ENCODE results near the gene KASH5. TPM values are rescaled to one million over a fixed set of nuclear protein-coding genes. Genes with fewer than 3 reads are reported as not detected.

Gene KASH5
- total and polyA plus RNA-seq, 2 of the 13 experiments (the other 11 are each of a cell fraction or from before 2014, with no cell fraction given) = not detected

DNA sequence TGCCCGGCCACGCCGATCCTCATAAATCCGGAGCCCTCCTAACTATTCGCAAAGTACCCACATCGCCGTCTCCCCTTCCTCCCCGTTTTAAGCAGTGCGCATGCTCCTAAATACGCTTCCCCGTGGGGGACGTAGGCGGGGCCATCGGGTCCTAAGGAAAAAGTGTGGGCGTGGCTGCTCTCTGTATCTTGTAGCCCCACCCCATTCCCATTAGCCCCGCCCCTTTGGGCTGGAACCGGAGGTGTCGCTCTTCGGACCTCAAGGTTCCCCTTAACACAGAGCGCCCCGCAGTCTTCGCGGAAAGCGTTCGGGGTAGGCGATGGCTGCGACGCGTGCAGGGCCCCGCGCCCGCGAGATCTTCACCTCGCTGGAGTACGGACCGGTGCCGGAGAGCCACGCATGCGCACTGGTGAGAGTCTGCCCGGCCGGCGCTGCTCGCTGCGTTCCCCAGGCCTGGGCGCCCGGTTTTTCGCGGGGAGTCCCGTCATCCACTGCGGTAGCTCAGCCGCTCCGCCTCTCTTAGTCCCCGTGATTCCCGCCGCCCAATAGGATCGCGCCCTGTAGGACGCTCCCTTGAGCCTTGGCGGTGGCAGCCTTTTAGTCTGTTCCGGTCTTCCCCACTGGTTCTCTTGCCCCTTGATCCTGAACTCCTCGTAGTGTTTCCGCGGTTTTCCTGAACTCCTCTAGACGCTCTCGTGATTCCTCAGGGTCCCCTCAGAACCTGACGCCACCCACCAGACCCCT, 65.1 kb downstream of the KASH5 start, which contains the start of gene ALDH16A1 (continued):
- no peak for TF ChIP-seq FIP1L1 (IDR thresholded peaks at IDR 0.05; ENCODE audit: borderline replicate concordance, insufficient read depth, low read depth, low read length)
- TF ChIP-seq, protein P1, sequence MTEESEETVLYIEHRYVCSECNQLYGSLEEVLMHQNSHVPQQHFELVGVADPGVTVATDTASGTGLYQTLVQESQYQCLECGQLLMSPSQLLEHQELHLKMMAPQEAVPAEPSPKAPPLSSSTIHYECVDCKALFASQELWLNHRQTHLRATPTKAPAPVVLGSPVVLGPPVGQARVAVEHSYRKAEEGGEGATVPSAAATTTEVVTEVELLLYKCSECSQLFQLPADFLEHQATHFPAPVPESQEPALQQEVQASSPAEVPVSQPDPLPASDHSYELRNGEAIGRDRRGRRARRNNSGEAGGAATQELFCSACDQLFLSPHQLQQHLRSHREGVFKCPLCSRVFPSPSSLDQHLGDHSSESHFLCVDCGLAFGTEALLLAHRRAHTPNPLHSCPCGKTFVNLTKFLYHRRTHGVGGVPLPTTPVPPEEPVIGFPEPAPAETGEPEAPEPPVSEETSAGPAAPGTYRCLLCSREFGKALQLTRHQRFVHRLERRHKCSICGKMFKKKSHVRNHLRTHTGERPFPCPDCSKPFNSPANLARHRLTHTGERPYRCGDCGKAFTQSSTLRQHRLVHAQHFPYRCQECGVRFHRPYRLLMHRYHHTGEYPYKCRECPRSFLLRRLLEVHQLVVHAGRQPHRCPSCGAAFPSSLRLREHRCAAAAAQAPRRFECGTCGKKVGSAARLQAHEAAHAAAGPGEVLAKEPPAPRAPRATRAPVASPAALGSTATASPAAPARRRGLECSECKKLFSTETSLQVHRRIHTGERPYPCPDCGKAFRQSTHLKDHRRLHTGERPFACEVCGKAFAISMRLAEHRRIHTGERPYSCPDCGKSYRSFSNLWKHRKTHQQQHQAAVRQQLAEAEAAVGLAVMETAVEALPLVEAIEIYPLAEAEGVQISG (CRISPR knock-in tag; IDR thresholded peaks at IDR 0.05) = no peak; the same call in 1 of the 2 replicates
- no peak for TF ChIP-seq BCL6 (CRISPR knock-in tag; IDR thresholded peaks at IDR 0.05)
- TF ChIP-seq ZZZ3 (CRISPR knock-in tag; IDR thresholded peaks at IDR 0.05; ENCODE audit: borderline replicate concordance) = no peak; the same call in 1 of the 2 replicates
- TF ChIP-seq, protein P2, sequence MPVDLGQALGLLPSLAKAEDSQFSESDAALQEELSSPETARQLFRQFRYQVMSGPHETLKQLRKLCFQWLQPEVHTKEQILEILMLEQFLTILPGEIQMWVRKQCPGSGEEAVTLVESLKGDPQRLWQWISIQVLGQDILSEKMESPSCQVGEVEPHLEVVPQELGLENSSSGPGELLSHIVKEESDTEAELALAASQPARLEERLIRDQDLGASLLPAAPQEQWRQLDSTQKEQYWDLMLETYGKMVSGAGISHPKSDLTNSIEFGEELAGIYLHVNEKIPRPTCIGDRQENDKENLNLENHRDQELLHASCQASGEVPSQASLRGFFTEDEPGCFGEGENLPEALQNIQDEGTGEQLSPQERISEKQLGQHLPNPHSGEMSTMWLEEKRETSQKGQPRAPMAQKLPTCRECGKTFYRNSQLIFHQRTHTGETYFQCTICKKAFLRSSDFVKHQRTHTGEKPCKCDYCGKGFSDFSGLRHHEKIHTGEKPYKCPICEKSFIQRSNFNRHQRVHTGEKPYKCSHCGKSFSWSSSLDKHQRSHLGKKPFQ (CRISPR knock-in tag; IDR thresholded peaks at IDR 0.05; ENCODE audit: insufficient replicate concordance) = no peak
- TF ChIP-seq, protein P3, sequence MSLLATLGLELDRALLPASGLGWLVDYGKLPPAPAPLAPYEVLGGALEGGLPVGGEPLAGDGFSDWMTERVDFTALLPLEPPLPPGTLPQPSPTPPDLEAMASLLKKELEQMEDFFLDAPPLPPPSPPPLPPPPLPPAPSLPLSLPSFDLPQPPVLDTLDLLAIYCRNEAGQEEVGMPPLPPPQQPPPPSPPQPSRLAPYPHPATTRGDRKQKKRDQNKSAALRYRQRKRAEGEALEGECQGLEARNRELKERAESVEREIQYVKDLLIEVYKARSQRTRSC (CRISPR knock-in tag; IDR thresholded peaks at IDR 0.05; ENCODE audit: low read depth) = no peak
- peak; percentile 45; the same call in 1 of the 2 replicates for TF ChIP-seq ZNF317 (CRISPR knock-in tag; IDR thresholded peaks at IDR 0.05)
- no peak for TF ChIP-seq THYN1 (CRISPR knock-in tag; IDR thresholded peaks at IDR 0.05; ENCODE audit: borderline replicate concordance, low read depth)
- TF ChIP-seq ZNF260 (CRISPR knock-in tag; IDR thresholded peaks at IDR 0.05; ENCODE audit: borderline replicate concordance, low read depth) = no peak
- TF ChIP-seq, protein P4, sequence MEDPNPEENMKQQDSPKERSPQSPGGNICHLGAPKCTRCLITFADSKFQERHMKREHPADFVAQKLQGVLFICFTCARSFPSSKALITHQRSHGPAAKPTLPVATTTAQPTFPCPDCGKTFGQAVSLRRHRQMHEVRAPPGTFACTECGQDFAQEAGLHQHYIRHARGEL (CRISPR knock-in tag; IDR thresholded peaks at IDR 0.05) = 0 out of 2 replicates have a peak, but pooled peaks have one; percentile 43
- TF ChIP-seq, protein P5, sequence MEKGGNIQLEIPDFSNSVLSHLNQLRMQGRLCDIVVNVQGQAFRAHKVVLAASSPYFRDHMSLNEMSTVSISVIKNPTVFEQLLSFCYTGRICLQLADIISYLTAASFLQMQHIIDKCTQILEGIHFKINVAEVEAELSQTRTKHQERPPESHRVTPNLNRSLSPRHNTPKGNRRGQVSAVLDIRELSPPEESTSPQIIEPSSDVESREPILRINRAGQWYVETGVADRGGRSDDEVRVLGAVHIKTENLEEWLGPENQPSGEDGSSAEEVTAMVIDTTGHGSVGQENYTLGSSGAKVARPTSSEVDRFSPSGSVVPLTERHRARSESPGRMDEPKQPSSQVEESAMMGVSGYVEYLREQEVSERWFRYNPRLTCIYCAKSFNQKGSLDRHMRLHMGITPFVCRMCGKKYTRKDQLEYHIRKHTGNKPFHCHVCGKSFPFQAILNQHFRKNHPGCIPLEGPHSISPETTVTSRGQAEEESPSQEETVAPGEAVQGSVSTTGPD (CRISPR knock-in tag; IDR thresholded peaks at IDR 0.05) = no peak
- no peak for TF ChIP-seq RFX5 (IDR thresholded peaks at IDR 0.05; ENCODE audit: low read depth, low read length)
- TF ChIP-seq NCOA5 (CRISPR knock-in tag; IDR thresholded peaks at IDR 0.05) = no peak
- TF ChIP-seq ZNF24 (IDR thresholded peaks at IDR 0.05) = no peak

All from HepG2 (cell line).